HCT116 (cell line): Measurements from ENCODE around the gene LDHD. TPM values are rescaled to one million over a fixed set of nuclear protein-coding genes. Genes with fewer than 3 reads are reported as not detected.

Source experiments
- ATAC-seq: fragments of 200-7000 bp; cut with Tn5 transposase; 2 replicates; pipeline ENCODE4 v1.9.1; 2020; ENCODE audit warnings: mild to moderate bottlenecking, moderate library complexity
- BruUV-seq: library from RNA; stranded (reverse); fragments of 400-500 nt; replicated peaks from 2 replicates; lab custom pipeline; 2021; lab: Mats Ljungman, UMichigan
- CTCF ChIA-PET: fragments of 300-600 bp; sonication (Branson Sonifier 250); formaldehyde crosslinking; loops from one replicate; lab custom pipeline; 2021; ENCODE audit warnings: antibody characterized with exemption; lab: Charles Lee
- POLR2A ChIA-PET: fragments of 300-600, 350-600 bp; sonication (Branson Sonifier 250); formaldehyde crosslinking; loops from one replicate; lab custom pipeline; 2021; ENCODE audit warnings: antibody characterized with exemption; lab: Charles Lee
- RAD21 ChIA-PET, 2 experiments: fragments of 300-600 bp; sonication (Branson Sonifier 250); formaldehyde crosslinking; loops; one replicate each; lab custom pipeline; 2023; ENCODE audit warnings: low total read pairs in 2 of 2; ENCODE audit not compliant: uncharacterized antibody in 2 of 2, unreplicated experiment in 2 of 2, low non-redundant PET in 1 of 2; lab: Charles Lee
- DNase-seq: peaks from one replicate; pipeline ENCODE4 v3.0.0-alpha.2; 2010; ENCODE audit warnings: low read depth, low spot score
- H2AFZ ChIP-seq: fragments of 200-600 bp; shearing (Covaris generic), sonication (generic); 2 replicates; pipeline ENCODE4 v1.6.1; 2017; ENCODE audit warnings: low read depth, mixed run types, mixed read lengths, antibody characterized with exemption, low read length; ENCODE audit not compliant: poor library complexity, severe bottlenecking
- H3K27ac ChIP-seq: 2 replicates; pipeline ENCODE4 v1.5.1; 2012; ENCODE audit warnings: low read depth, low read length
- H3K27me3 ChIP-seq: fragments of 200-600 bp; sonication (generic); 2 replicates; pipeline ENCODE4 v1.6.1; 2016; ENCODE audit warnings: mixed run types, low read length, mixed read lengths; ENCODE audit not compliant: insufficient read depth
- H3K36me3 ChIP-seq, 2 experiments: fragments of 200-500 bp in 1 of 2; fragments of 200-600 bp in 1 of 2; sonication (Bioruptor generic) in 1 of 2; sonication (generic) in 1 of 2; 2 replicates each; pipeline versions ENCODE4 v1.5.1 to v1.6.1; 2014 to 2016; ENCODE audit warnings: low read length in 2 of 2, inconsistent platforms in 1 of 2, mixed read lengths in 1 of 2, mixed run types in 1 of 2; ENCODE audit not compliant: insufficient read depth in 2 of 2, control insufficient read depth in 1 of 2
- H3K4me1 ChIP-seq, 2 experiments: fragments of 200-600 bp in 1 of 2; sonication (generic) in 1 of 2; 2 replicates each; pipeline versions ENCODE4 v1.5.1 to v1.6.1; 2012 to 2017; ENCODE audit warnings: low read length in 2 of 2, inconsistent platforms in 1 of 2, mild to moderate bottlenecking in 1 of 2, mixed read lengths in 1 of 2, mixed run types in 1 of 2, moderate library complexity in 1 of 2; ENCODE audit not compliant: insufficient read depth in 2 of 2, control insufficient read depth in 1 of 2
- H3K4me2 ChIP-seq: fragments of 200-600 bp; sonication (generic); 2 replicates; pipeline ENCODE4 v1.6.1; 2017; ENCODE audit warnings: mixed run types, low read length, mixed read lengths
- H3K4me3 ChIP-seq, 2 experiments: fragments of 200-600 bp in 1 of 2; sonication (generic) in 1 of 2; replicated peaks in 1 of 2; 2 replicates each; pipeline ENCODE4 v1.5.1; 2011 to 2016; ENCODE audit warnings: low read length in 2 of 2, control low read depth in 1 of 2, low read depth in 1 of 2, mild to moderate bottlenecking in 1 of 2, mixed read lengths in 1 of 2, mixed run types in 1 of 2
- H3K79me2 ChIP-seq: fragments of 200-600 bp; sonication (generic); 2 replicates; pipeline ENCODE4 v1.6.1; 2017; ENCODE audit warnings: mild to moderate bottlenecking, mixed run types, low read length, moderate library complexity, mixed read lengths; ENCODE audit not compliant: insufficient read depth
- H3K9ac ChIP-seq: fragments of 200-600 bp; sonication (generic); 2 replicates; pipeline ENCODE4 v1.6.1; 2016; ENCODE audit warnings: low read length, mixed read lengths
- H3K9me2 ChIP-seq: fragments of 200-600 bp; sonication (generic), shearing (Covaris generic); 2 replicates; pipeline ENCODE4 v1.6.1; 2017; ENCODE audit warnings: mixed run types, mild to moderate bottlenecking, moderate library complexity; ENCODE audit not compliant: insufficient read depth
- H3K9me3 ChIP-seq, 2 experiments: fragments of 200-500 bp in 1 of 2; fragments of 200-600 bp in 1 of 2; sonication (Bioruptor generic) in 1 of 2; sonication (generic) in 1 of 2; 2 replicates each; pipeline ENCODE4 v1.6.1; 2014 to 2017; ENCODE audit warnings: low read length in 2 of 2, mixed read lengths in 2 of 2, inconsistent platforms in 1 of 2, low read depth in 1 of 2, mild to moderate bottlenecking in 1 of 2, mixed run types in 1 of 2, moderate library complexity in 1 of 2; ENCODE audit not compliant: control insufficient read depth in 1 of 2, insufficient read depth in 1 of 2
- H4K20me1 ChIP-seq: fragments of 200-600 bp; sonication (generic), shearing (Covaris generic); 2 replicates; pipeline ENCODE4 v1.6.1; 2017; ENCODE audit warnings: mixed run types, mild to moderate bottlenecking, moderate library complexity; ENCODE audit not compliant: insufficient read depth
- CBX3 ChIP-seq: IDR thresholded peaks from 2 replicates; pipeline ENCODE4 v1.6.1; 2012; ENCODE audit warnings: low read depth
- CEBPB ChIP-seq: IDR thresholded peaks from 2 replicates; pipeline ENCODE4 v1.6.1; 2012; ENCODE audit warnings: low read depth
- EGR1 ChIP-seq: IDR thresholded peaks from 2 replicates; pipeline ENCODE4 v1.6.1; 2012; ENCODE audit warnings: low read depth
- EZH2 ChIP-seq: fragments of 200-600 bp; sonication (generic); IDR thresholded peaks from 2 replicates; pipeline ENCODE4 v1.6.1; 2017; ENCODE audit warnings: antibody characterized with exemption, mixed run types
- EZH2phosphoT487 ChIP-seq: fragments of 200-600 bp; IDR thresholded peaks from 2 replicates; pipeline ENCODE4 v1.6.1; 2018; ENCODE audit warnings: antibody characterized with exemption, borderline replicate concordance
- FOSL1 ChIP-seq: IDR thresholded peaks from 2 replicates; pipeline ENCODE4 v1.6.1; 2012; ENCODE audit warnings: low read depth
- JUND ChIP-seq: IDR thresholded peaks from 2 replicates; pipeline ENCODE4 v1.6.1; 2012
- POLR2AphosphoS5 ChIP-seq: IDR thresholded peaks from 2 replicates; pipeline ENCODE4 v1.6.1; 2011; ENCODE audit warnings: mild to moderate bottlenecking, low read depth, low read length, moderate library complexity
- RAD21 ChIP-seq: IDR thresholded peaks from 2 replicates; pipeline ENCODE4 v1.6.1; 2012; ENCODE audit warnings: low read depth, mild to moderate bottlenecking
- SIN3A ChIP-seq: IDR thresholded peaks from 2 replicates; pipeline ENCODE4 v1.6.1; 2012; ENCODE audit warnings: low read depth
- SP1 ChIP-seq: IDR thresholded peaks from 2 replicates; pipeline ENCODE4 v1.6.1; 2012; ENCODE audit warnings: low read depth
- TCF7L2 ChIP-seq: IDR thresholded peaks from 2 replicates; pipeline ENCODE4 v1.7.0; 2011; ENCODE audit warnings: borderline replicate concordance, inconsistent platforms; ENCODE audit not compliant: insufficient read depth, insufficient read length; ENCODE audit errors: extremely low read depth
- ZFX ChIP-seq: fragments of 450-650 bp; IDR thresholded peaks from 2 replicates; pipeline ENCODE4 v1.6.1; 2017
- ZNF274 ChIP-seq: fragments of 200-500 bp; sonication (Bioruptor generic); IDR thresholded peaks from 2 replicates; pipeline ENCODE4 v1.6.1; 2014; ENCODE audit warnings: mild to moderate bottlenecking, low read depth, low read length, inconsistent platforms
- intact Hi-C: fragments of 100-400 bp; cut with micrococcal nuclease; formaldehyde crosslinking; loops from 2 replicates; pipeline ENCODE4 v1.10.0; 2022
- total RNA-seq: library from RNA; stranded (reverse); gene quantifications from one replicate; pipeline ENCODE4 v1.2.1, GENCODE V29; 2021; ENCODE audit not compliant: unreplicated experiment
- TF ChIP-seq, protein P1 (sequence below), 3 experiments: fragments of 200-600 bp in 1 of 3; sonication (generic) in 1 of 3; IDR thresholded peaks in 2 of 3; conservative IDR thresholded peaks in 1 of 3; 2 replicates each; pipeline ENCODE4 v1.5.1; 2012 to 2017; ENCODE audit warnings: low read depth in 2 of 3, low read length in 2 of 3, antibody characterized with exemption in 1 of 3, borderline replicate concordance in 1 of 3, control low read depth in 1 of 3, mild to moderate bottlenecking in 1 of 3, mixed read lengths in 1 of 3, mixed run types in 1 of 3, moderate library complexity in 1 of 3; ENCODE audit not compliant: insufficient read depth in 1 of 3
- TF ChIP-seq, protein P2 (sequence below): IDR thresholded peaks from 2 replicates; pipeline ENCODE4 v1.6.1; 2012
- TF ChIP-seq, protein P3 (sequence below): IDR thresholded peaks from 2 replicates; pipeline ENCODE4 v1.6.1; 2011; ENCODE audit warnings: mild to moderate bottlenecking, low read length, moderate library complexity; ENCODE audit not compliant: insufficient replicate concordance; ENCODE audit errors: extremely low read depth
- TF ChIP-seq, protein P4 (sequence below): IDR thresholded peaks from 2 replicates; pipeline ENCODE4 v1.6.1; 2012; ENCODE audit warnings: low read depth

Gene LDHD
- total RNA-seq, 1 experiment from 2014 or later, result 3.4 TPM

DNA sequence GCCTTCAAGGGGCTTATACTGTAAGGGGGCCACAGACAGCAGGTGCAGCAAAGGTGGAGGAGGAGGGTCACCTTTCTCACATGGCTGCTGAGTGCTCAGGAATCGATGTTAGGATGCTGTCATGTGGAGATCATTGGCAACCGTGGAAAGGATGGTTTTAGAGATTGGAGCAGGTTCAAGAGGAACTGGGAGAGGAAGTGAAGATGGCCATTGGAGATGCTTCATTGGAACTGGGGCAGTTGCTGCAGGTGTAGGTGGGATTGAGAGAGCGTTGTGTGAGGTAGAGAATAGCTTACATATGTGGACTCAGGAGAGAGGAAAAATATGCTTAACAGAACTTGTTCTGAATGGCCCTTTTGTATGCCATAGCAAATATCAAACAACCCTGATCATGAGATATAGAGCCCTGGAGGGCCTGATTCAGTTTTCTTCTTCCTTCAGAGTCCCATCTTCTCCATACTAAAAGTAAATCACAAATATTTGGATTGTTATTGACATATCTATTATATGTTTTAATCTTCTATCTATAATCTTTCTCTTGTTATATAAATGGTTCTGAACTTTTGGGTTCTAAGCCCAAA, 40.8 kb downstream of the LDHD start:
- H3K9me2 ChIP-seq, result no peaks in the 10 kb centered on the region
- H2AFZ ChIP-seq, result no peak overlapping the region
- H3K9ac ChIP-seq, result no peak overlapping the region
- POLR2A ChIA-PET, result no interaction called here
- no peaks in the 10 kb centered on the region for H4K20me1 ChIP-seq
- intact Hi-C loops, result no loop called here
- H3K4me2 ChIP-seq, result no peak overlapping the region
- no peak for TF ChIP-seq EZH2phosphoT487
- TF ChIP-seq, protein P1, sequence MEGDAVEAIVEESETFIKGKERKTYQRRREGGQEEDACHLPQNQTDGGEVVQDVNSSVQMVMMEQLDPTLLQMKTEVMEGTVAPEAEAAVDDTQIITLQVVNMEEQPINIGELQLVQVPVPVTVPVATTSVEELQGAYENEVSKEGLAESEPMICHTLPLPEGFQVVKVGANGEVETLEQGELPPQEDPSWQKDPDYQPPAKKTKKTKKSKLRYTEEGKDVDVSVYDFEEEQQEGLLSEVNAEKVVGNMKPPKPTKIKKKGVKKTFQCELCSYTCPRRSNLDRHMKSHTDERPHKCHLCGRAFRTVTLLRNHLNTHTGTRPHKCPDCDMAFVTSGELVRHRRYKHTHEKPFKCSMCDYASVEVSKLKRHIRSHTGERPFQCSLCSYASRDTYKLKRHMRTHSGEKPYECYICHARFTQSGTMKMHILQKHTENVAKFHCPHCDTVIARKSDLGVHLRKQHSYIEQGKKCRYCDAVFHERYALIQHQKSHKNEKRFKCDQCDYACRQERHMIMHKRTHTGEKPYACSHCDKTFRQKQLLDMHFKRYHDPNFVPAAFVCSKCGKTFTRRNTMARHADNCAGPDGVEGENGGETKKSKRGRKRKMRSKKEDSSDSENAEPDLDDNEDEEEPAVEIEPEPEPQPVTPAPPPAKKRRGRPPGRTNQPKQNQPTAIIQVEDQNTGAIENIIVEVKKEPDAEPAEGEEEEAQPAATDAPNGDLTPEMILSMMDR (IDR thresholded peaks at IDR 0.05 in 2 of 3, conservative IDR thresholded peaks at IDR 0.05 in 1 of 3; ENCODE audit: borderline replicate concordance in 1 of 3, insufficient read depth in 1 of 3, low read depth in 2 of 3, low read length in 2 of 3), result no peak
- TF ChIP-seq ZFX, result no peak
- TF ChIP-seq CBX3, result no peak
- TF ChIP-seq, protein P2, sequence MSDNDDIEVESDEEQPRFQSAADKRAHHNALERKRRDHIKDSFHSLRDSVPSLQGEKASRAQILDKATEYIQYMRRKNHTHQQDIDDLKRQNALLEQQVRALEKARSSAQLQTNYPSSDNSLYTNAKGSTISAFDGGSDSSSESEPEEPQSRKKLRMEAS, result no peak
- TF ChIP-seq, protein P3, sequence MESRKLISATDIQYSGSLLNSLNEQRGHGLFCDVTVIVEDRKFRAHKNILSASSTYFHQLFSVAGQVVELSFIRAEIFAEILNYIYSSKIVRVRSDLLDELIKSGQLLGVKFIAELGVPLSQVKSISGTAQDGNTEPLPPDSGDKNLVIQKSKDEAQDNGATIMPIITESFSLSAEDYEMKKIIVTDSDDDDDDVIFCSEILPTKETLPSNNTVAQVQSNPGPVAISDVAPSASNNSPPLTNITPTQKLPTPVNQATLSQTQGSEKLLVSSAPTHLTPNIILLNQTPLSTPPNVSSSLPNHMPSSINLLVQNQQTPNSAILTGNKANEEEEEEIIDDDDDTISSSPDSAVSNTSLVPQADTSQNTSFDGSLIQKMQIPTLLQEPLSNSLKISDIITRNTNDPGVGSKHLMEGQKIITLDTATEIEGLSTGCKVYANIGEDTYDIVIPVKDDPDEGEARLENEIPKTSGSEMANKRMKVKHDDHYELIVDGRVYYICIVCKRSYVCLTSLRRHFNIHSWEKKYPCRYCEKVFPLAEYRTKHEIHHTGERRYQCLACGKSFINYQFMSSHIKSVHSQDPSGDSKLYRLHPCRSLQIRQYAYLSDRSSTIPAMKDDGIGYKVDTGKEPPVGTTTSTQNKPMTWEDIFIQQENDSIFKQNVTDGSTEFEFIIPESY, result no peak
- no peak for TF ChIP-seq POLR2AphosphoS5
- no peak for TF ChIP-seq RAD21
- TF ChIP-seq SIN3A, result no peak
- no peak for TF ChIP-seq SP1
- TF ChIP-seq, protein P4, sequence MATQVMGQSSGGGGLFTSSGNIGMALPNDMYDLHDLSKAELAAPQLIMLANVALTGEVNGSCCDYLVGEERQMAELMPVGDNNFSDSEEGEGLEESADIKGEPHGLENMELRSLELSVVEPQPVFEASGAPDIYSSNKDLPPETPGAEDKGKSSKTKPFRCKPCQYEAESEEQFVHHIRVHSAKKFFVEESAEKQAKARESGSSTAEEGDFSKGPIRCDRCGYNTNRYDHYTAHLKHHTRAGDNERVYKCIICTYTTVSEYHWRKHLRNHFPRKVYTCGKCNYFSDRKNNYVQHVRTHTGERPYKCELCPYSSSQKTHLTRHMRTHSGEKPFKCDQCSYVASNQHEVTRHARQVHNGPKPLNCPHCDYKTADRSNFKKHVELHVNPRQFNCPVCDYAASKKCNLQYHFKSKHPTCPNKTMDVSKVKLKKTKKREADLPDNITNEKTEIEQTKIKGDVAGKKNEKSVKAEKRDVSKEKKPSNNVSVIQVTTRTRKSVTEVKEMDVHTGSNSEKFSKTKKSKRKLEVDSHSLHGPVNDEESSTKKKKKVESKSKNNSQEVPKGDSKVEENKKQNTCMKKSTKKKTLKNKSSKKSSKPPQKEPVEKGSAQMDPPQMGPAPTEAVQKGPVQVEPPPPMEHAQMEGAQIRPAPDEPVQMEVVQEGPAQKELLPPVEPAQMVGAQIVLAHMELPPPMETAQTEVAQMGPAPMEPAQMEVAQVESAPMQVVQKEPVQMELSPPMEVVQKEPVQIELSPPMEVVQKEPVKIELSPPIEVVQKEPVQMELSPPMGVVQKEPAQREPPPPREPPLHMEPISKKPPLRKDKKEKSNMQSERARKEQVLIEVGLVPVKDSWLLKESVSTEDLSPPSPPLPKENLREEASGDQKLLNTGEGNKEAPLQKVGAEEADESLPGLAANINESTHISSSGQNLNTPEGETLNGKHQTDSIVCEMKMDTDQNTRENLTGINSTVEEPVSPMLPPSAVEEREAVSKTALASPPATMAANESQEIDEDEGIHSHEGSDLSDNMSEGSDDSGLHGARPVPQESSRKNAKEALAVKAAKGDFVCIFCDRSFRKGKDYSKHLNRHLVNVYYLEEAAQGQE, result no peak
- TF ChIP-seq CEBPB, result no peak
- no peak for TF ChIP-seq EZH2
- TF ChIP-seq FOSL1, result no peak
- TF ChIP-seq JUND, result no peak
- no peak for TF ChIP-seq EGR1
- no peak for TF ChIP-seq TCF7L2
- no peak for TF ChIP-seq ZNF274
- TF ChIP-seq, all 23 proteins: peak for 0
- ChIA-PET CTCF (no interaction called here), RAD21 (no interaction called here)
- Histone ChIP-seq H3K79me2 (peaks cover 66% of the 10 kb centered on the region), H3K27ac (no peak overlapping the region), H3K4me1 (peaks cover 0 to 5% of the 10 kb centered on the region in 2 experiments; a peak in 1 of 4 replicates), H3K27me3 (no peaks in the 10 kb centered on the region), H3K36me3 (no peaks in the 10 kb centered on the region), H3K4me3 (no peak overlapping the region), H3K9me3 (no peaks in the 10 kb centered on the region)
- no peak for ATAC-seq
- no peak for DNase-seq
- no TSS peak for BruUV-seq
